Subcutaneous adipose tissue (tissue), 4 donors: ENCODE results near the gene NLGN1. TPM values are rescaled to one million over a fixed set of nuclear protein-coding genes. Genes with fewer than 3 reads are reported as not detected.

ENCODE experiments used
- total RNA-seq, 4 donors: library from RNA; depleted of rRNA; stranded (reverse); fragments of >200 nt; gene quantifications; one replicate each; pipeline ENCODE4 v1.1.0, GENCODE V29; 2016
- TF ChIP-seq, protein P1 (sequence below): fragments of 450-650 bp; IDR thresholded peaks from one replicate; pipeline ENCODE4 v1.5.1; 2016; ENCODE audit warnings: low read depth, mild to moderate bottlenecking, control low read depth, antibody characterized with exemption, moderate library complexity

NLGN1 gene
- total RNA-seq, 4 donors from 2014 or later, result 5.1 to 16.5 (median 7.9) TPM

GRCh38 chr3:173796890-173797289 is 399.3 kb downstream of the NLGN1 start:
- TF ChIP-seq, protein P1, sequence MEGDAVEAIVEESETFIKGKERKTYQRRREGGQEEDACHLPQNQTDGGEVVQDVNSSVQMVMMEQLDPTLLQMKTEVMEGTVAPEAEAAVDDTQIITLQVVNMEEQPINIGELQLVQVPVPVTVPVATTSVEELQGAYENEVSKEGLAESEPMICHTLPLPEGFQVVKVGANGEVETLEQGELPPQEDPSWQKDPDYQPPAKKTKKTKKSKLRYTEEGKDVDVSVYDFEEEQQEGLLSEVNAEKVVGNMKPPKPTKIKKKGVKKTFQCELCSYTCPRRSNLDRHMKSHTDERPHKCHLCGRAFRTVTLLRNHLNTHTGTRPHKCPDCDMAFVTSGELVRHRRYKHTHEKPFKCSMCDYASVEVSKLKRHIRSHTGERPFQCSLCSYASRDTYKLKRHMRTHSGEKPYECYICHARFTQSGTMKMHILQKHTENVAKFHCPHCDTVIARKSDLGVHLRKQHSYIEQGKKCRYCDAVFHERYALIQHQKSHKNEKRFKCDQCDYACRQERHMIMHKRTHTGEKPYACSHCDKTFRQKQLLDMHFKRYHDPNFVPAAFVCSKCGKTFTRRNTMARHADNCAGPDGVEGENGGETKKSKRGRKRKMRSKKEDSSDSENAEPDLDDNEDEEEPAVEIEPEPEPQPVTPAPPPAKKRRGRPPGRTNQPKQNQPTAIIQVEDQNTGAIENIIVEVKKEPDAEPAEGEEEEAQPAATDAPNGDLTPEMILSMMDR, result no peak

- TF ChIP-seq, protein P1, result no peak
Measured at GRCh38 chr3:173799060-173799816, 401.7 kb downstream of the NLGN1 start.

GRCh38 chr3:173800154-173800553 is 402.6 kb downstream of the NLGN1 start:
- TF ChIP-seq, protein P1, result no peak

DNA sequence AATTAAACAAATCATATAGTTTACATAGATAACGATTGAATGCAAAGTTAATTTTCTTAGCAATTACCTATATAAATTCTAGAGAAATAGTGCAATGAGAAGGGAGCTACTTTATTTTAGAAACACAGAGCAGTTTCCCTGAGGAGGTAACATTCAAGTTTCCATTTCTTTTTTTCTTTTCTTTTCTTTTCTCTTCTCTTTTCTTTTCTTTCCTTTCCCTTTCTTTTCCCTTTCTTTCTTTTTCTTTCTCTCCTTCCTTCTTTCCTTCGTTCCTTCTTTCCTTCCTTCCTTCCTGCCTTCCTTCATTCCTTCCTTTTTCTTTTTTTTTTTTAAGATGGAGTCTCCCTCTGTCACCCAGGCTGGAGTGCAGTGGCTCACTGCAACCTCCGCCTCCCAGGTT is 417.3 kb downstream of the NLGN1 start:
- TF ChIP-seq, protein P1, result no peak

- TF ChIP-seq, protein P1, result no peak
Measured at GRCh38 chr3:173819368-173819767, 421.8 kb downstream of the NLGN1 start.

- TF ChIP-seq, protein P1, result no peak
Measured at GRCh38 chr3:173823911-173824460, 426.4 kb downstream of the NLGN1 start.

DNA sequence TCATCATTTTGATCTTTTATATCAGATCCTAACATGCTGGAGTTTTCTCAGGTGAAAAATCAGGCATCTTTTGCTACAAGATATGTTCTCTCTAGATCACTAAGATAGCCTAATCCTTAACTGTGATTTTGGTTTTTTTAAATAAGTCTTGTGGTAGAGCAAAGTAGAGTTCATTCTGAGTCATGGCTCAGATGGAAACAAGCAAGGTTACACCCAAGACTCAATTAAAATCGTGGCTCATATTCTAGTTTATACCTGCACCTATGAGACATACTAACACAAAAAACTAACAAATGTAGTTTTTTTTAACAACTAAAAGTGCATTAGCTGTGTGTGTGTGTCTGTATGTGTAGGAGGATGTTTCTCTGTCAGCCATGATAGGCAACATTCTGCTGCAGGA is 428.2 kb downstream of the NLGN1 start:
- TF ChIP-seq, protein P1, result no peak
